H1 (cell line): ENCODE results near the gene ZNF536. TPM values are rescaled to one million over a fixed set of nuclear protein-coding genes. Genes with fewer than 3 reads are reported as not detected.

Experiments used
- CTCF ChIA-PET: fragments of 300-600 bp; sonication (Branson Sonifier 250); formaldehyde crosslinking; loops from one replicate; lab custom pipeline; 2021; ENCODE audit not compliant: partially characterized antibody; lab: Charles Lee
- POLR2A ChIA-PET: fragments of 300-600 bp; sonication (Branson Sonifier 250); formaldehyde crosslinking; loops from one replicate; lab custom pipeline; 2021; ENCODE audit warnings: inconsistent platforms; ENCODE audit not compliant: partially characterized antibody; lab: Charles Lee
- DNase-seq, 2 experiments: peaks; one replicate each; pipeline versions ENCODE4 v3.0.0 to v3.0.0-alpha.2; 2010 to 2022; ENCODE audit warnings: low spot score in 2 of 2, low read depth in 1 of 2, mixed read lengths in 1 of 2
- FAIRE-seq: peaks from 2 replicates; lab custom pipeline; 2011; peaks lifted over from hg19 to GRCh38; lab: Jason Lieb, UNC
- H2AFZ ChIP-seq: 2 replicates; pipeline ENCODE4 v1.8.1; 2012; ENCODE audit warnings: low read length, inconsistent platforms
- H2AK5ac ChIP-seq: 2 replicates; pipeline ENCODE4 v1.6.1; 2013; ENCODE audit warnings: low read depth, low read length
- H2BK120ac ChIP-seq: replicated peaks from 2 replicates; pipeline ENCODE3; 2013; ENCODE audit warnings: low read depth, low read length, inconsistent platforms
- H2BK12ac ChIP-seq: 2 replicates; pipeline ENCODE4 v1.6.1; 2013; ENCODE audit warnings: low read depth, low read length
- H2BK15ac ChIP-seq: 2 replicates; pipeline ENCODE4 v1.6.1; 2013; ENCODE audit warnings: low read length
- H2BK20ac ChIP-seq: 2 replicates; pipeline ENCODE4 v1.6.1; 2013; ENCODE audit warnings: low read length
- H2BK5ac ChIP-seq: 2 replicates; pipeline ENCODE4 v1.6.1; 2013; ENCODE audit warnings: low read depth, low read length
- H3K14ac ChIP-seq: 2 replicates; pipeline ENCODE4 v1.6.1; 2013; ENCODE audit warnings: inconsistent platforms; ENCODE audit not compliant: insufficient read length
- H3K18ac ChIP-seq: 2 replicates; pipeline ENCODE4 v1.6.1; 2013; ENCODE audit warnings: low read length; ENCODE audit errors: extremely low read depth
- H3K23ac ChIP-seq: 2 replicates; pipeline ENCODE4 v1.6.1; 2013; ENCODE audit warnings: inconsistent platforms; ENCODE audit not compliant: insufficient read length
- H3K23me2 ChIP-seq: 2 replicates; pipeline ENCODE4 v1.6.1; 2013; ENCODE audit warnings: low read depth, low read length
- H3K27ac ChIP-seq: 2 replicates; pipeline ENCODE4 v1.6.1; 2011; ENCODE audit warnings: low read depth, low read length, inconsistent platforms
- H3K27me3 ChIP-seq, 4 experiments: replicated peaks in 1 of 4; 1 replicate in 1 of 4; 2 replicates in 3 of 4; pipeline versions ENCODE4 v1.6.1 to v1.8.1; 2011 to 2013; ENCODE audit warnings: low read length in 3 of 4, mild to moderate bottlenecking in 3 of 4, inconsistent platforms in 2 of 4, mixed read lengths in 2 of 4, moderate library complexity in 1 of 4; ENCODE audit not compliant: control insufficient read depth in 3 of 4, insufficient read depth in 3 of 4; ENCODE audit errors: extremely low read depth in 1 of 4
- H3K36me3 ChIP-seq, 4 experiments: 2 replicates each; pipeline versions ENCODE4 v1.6.1 to v1.8.1; 2011 to 2013; ENCODE audit warnings: mild to moderate bottlenecking in 4 of 4, low read length in 3 of 4, moderate library complexity in 2 of 4, control low read depth in 1 of 4, inconsistent platforms in 1 of 4; ENCODE audit not compliant: insufficient read depth in 4 of 4, control insufficient read depth in 2 of 4
- H3K4ac ChIP-seq: replicated peaks from 2 replicates; pipeline ENCODE3; 2013; ENCODE audit warnings: low read length, low read depth, mixed read lengths, inconsistent platforms; ENCODE audit not compliant: insufficient read length
- H3K4me1 ChIP-seq, 4 experiments: replicated peaks in 1 of 4; 1 replicate in 1 of 4; 2 replicates in 3 of 4; pipeline versions ENCODE4 v1.6.1 to v1.8.1; 2011 to 2013; ENCODE audit warnings: low read length in 3 of 4, inconsistent platforms in 2 of 4, mixed read lengths in 1 of 4; ENCODE audit not compliant: insufficient read depth in 4 of 4, control insufficient read depth in 3 of 4
- H3K4me2 ChIP-seq, 2 experiments: 2 replicates each; pipeline versions ENCODE4 v1.6.1 to v1.8.1; 2011 to 2013; ENCODE audit warnings: low read depth in 2 of 2, low read length in 2 of 2, control low read depth in 1 of 2, inconsistent platforms in 1 of 2, mild to moderate bottlenecking in 1 of 2; ENCODE audit not compliant: insufficient read depth in 1 of 2
- H3K4me3 ChIP-seq, 4 experiments: fragments of 200-600, 300-600 bp in 1 of 4; sonication (generic), shearing (Covaris generic), sonication (Bioruptor Twin) in 1 of 4; 2 replicates each; pipeline versions ENCODE4 v1.5.1 to v1.8.1; 2011 to 2016; ENCODE audit warnings: low read length in 4 of 4, low read depth in 3 of 4, control low read depth in 2 of 4, inconsistent platforms in 2 of 4, mild to moderate bottlenecking in 2 of 4, mixed read lengths in 1 of 4, moderate library complexity in 1 of 4; ENCODE audit not compliant: insufficient read depth in 2 of 4; ENCODE audit errors: extremely low read depth in 1 of 4
- H3K56ac ChIP-seq: replicated peaks from 2 replicates; pipeline ENCODE3; 2013; ENCODE audit warnings: low read depth, mild to moderate bottlenecking, mixed read lengths, low read length, inconsistent platforms; ENCODE audit not compliant: insufficient read length
- H3K79me1 ChIP-seq: 2 replicates; pipeline ENCODE4 v1.6.1; 2013; ENCODE audit warnings: low read depth, low read length, control low read depth
- H3K79me2 ChIP-seq, 2 experiments: 2 replicates each; pipeline versions ENCODE4 v1.6.1 to v1.8.1; 2012 to 2013; ENCODE audit warnings: low read length in 2 of 2, mild to moderate bottlenecking in 2 of 2, inconsistent platforms in 1 of 2; ENCODE audit not compliant: insufficient read depth in 2 of 2, control insufficient read depth in 1 of 2
- H3K9ac ChIP-seq, 4 experiments: replicated peaks in 1 of 4; 1 replicate in 1 of 4; 2 replicates in 3 of 4; pipeline versions ENCODE4 v1.6.1 to v1.8.1; 2011 to 2013; ENCODE audit warnings: low read depth in 3 of 4, low read length in 3 of 4, control low read depth in 2 of 4, mild to moderate bottlenecking in 2 of 4, moderate library complexity in 2 of 4, inconsistent platforms in 1 of 4; ENCODE audit errors: extremely low read depth in 1 of 4
- H3K9me3 ChIP-seq, 2 experiments: 2 replicates each; pipeline versions ENCODE4 v1.6.1 to v1.8.1; 2012 to 2013; ENCODE audit warnings: mild to moderate bottlenecking in 2 of 2, moderate library complexity in 2 of 2, control low read depth in 1 of 2, inconsistent platforms in 1 of 2, low read depth in 1 of 2, low read length in 1 of 2, mixed read lengths in 1 of 2; ENCODE audit not compliant: insufficient read depth in 2 of 2
- H4K20me1 ChIP-seq, 2 experiments: replicated peaks in 1 of 2; 2 replicates each; pipeline versions ENCODE3 to v1.8.1; 2011 to 2013; ENCODE audit warnings: inconsistent platforms in 2 of 2, low read length in 2 of 2, mild to moderate bottlenecking in 1 of 2; ENCODE audit not compliant: insufficient read depth in 2 of 2, control insufficient read depth in 1 of 2
- H4K5ac ChIP-seq: 2 replicates; pipeline ENCODE4 v1.6.1; 2013; ENCODE audit warnings: low read length, low read depth, mixed read lengths, inconsistent platforms; ENCODE audit not compliant: insufficient read length
- H4K8ac ChIP-seq: 2 replicates; pipeline ENCODE4 v1.8.0; 2013; ENCODE audit warnings: mild to moderate bottlenecking, moderate library complexity, low read length, inconsistent platforms; ENCODE audit not compliant: insufficient read depth; ENCODE audit errors: extremely low read depth
- H4K91ac ChIP-seq: replicated peaks from 2 replicates; pipeline ENCODE3; 2013; ENCODE audit warnings: low read length, mixed read lengths, inconsistent platforms; ENCODE audit not compliant: insufficient read length
- CTBP2 ChIP-seq: IDR thresholded peaks from 2 replicates; pipeline ENCODE4 v1.7.0; 2011; ENCODE audit warnings: borderline replicate concordance, mild to moderate bottlenecking, moderate library complexity, mixed read lengths, low read length; ENCODE audit not compliant: insufficient read depth, insufficient read length
- JUND ChIP-seq: IDR thresholded peaks from 2 replicates; pipeline ENCODE4 v1.6.1; 2011; ENCODE audit warnings: mild to moderate bottlenecking, improper control_type of control experiment, low read length
- KDM5A ChIP-seq: fragments of 200-600 bp; IDR thresholded peaks from 2 replicates; pipeline ENCODE4 v1.7.1; 2012; ENCODE audit warnings: mild to moderate bottlenecking, low read length, inconsistent platforms, mixed read lengths
- NANOG ChIP-seq: IDR thresholded peaks from 2 replicates; pipeline ENCODE4 v1.6.1; 2011; ENCODE audit warnings: low read length, low read depth, mild to moderate bottlenecking, inconsistent platforms; ENCODE audit not compliant: insufficient read depth, poor library complexity, severe bottlenecking
- SUZ12 ChIP-seq: fragments of 200-600 bp; sonication (generic); IDR thresholded peaks from 2 replicates; pipeline ENCODE4 v1.6.1; 2012; ENCODE audit warnings: mild to moderate bottlenecking, inconsistent platforms, low read length, moderate library complexity, mixed read lengths
- TEAD4 ChIP-seq: IDR thresholded peaks from 2 replicates; pipeline ENCODE4 v1.6.1; 2012; ENCODE audit warnings: low read depth, low read length, inconsistent platforms, mixed read lengths
- WGBS, 2 experiments: shearing (Covaris generic) in 1 of 2; methylation state at CpG; one replicate each; pipeline versions ENCODE4 v1.1.6 to v1.1.7; 2013 to 2015; ENCODE audit warnings: low lambda C conversion rate in 2 of 2, mixed read lengths in 2 of 2, inconsistent platforms in 1 of 2, low coverage in 1 of 2, missing lambda C conversion rate in 1 of 2; ENCODE audit not compliant: insufficient replicate concordance in 2 of 2, insufficient coverage in 1 of 2, insufficient read length in 1 of 2; ENCODE audit errors: extremely low coverage in 1 of 2, missing lambda C conversion rate in 1 of 2; 5-methylcytosine and 5-hydroxymethylcytosine counted together
- polyA plus RNA-seq, 7 experiments: library from polyadenylated mRNA; depleted of rRNA in 3 of 7; stranded (reverse) in 5 of 7; unstranded in 2 of 7; fragments of >200 nt in 5 of 7; fragments of 200-250 nt in 2 of 7; gene quantifications; 1 replicate in 5 of 7; 2 replicates in 1 of 7; 4 replicates in 1 of 7; pipeline versions ENCODE4 v1.2.1 to v1.2.3, GENCODE V29; 2011 to 2013; ENCODE audit warnings: missing spikeins in 2 of 7, mixed read lengths in 2 of 7
- total RNA-seq: library from RNA; stranded (reverse); fragmentation: NEBNext Ultra II Directional; extraction: Animal tissue kit (Norgen Biotek cat#: 25700); gene quantifications from 2 replicates; pipeline ENCODE4 v1.2.1, GENCODE V29; 2021

Gene ZNF536
- total and polyA plus RNA-seq, 2 of the 8 experiments (the other 6 are each of a cell fraction or from before 2014, with no cell fraction given), result 0.09 to 0.11 TPM

DNA sequence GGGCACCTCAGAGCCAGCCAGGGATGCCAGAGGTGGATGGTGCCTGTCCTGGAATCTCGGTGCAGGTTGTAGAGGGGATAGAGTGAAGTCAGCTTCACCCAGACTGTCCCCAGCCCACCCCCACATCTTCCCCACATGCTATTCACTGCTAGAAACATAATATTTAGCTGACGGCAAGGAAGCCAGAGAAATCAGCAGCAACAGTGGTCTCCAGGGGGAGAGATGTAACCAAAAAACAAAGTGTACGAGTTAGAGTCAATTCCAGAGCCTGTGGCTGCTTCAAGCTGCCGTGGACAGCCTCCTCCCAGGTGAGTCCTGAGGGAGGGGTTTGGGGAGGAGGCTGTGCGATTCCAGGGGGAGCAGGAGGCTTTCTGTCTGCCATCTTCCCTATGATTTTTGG is 97.6 kb downstream of the ZNF536 start:
- Histone ChIP-seq H3K9ac (no peak overlapping the region), H3K27ac (no peak overlapping the region), H4K91ac (no peak overlapping the region), H3K4me2 (no peak overlapping the region), H3K56ac (no peak overlapping the region), H2BK20ac (no peak overlapping the region), H3K4ac (no peak overlapping the region), H2AK5ac (no peak overlapping the region), H3K9me3 (no peaks in the 10 kb centered on the region), H3K79me1 (no peaks in the 10 kb centered on the region), H3K36me3 (no peaks in the 10 kb centered on the region), H3K14ac (no peak overlapping the region), H3K18ac (no peak overlapping the region), H3K27me3 (no peaks in the 10 kb centered on the region), H2BK5ac (no peak overlapping the region), H3K4me1 (no peaks in the 10 kb centered on the region), H2BK120ac (no peak overlapping the region), H4K5ac (no peak overlapping the region), H3K23ac (no peak overlapping the region), H2BK15ac (no peak overlapping the region), H4K20me1 (peaks cover 0 to 2% of the 10 kb centered on the region in 2 experiments), H2AFZ (0 out of 2 replicates have a peak overlapping the region, but pooled peaks have one; percentile 53), H3K23me2 (no peaks in the 10 kb centered on the region; the same call in 1 of the 2 replicates), H2BK12ac (no peak overlapping the region), H4K8ac (no peak overlapping the region; the same call in 1 of the 2 replicates), H3K79me2 (no peaks in the 10 kb centered on the region), H3K4me3 (no peak overlapping the region)
- POLR2A ChIA-PET, result interaction anchor here (0.9 kb wide), 1 partner anchor 20 kb away, joined by 3 read pairs; no protein-coding TSS in a partner anchor
- CTCF ChIA-PET, result interaction anchor here (0.6 to 1.4 kb wide), 6 partner anchors 8 to 1459 kb away, joined by 3 to 5 read pairs (median 3); no protein-coding TSS in a partner anchor
- DNase-seq (no peak), FAIRE-seq (no peak)
- TF ChIP-seq CTBP2 (no peak), NANOG (no peak), TEAD4 (no peak), KDM5A (no peak), JUND (no peak), SUZ12 (no peak)
- 76% methylated on average over 5 of the region's 5 CpGs; no CpG with 5 or more reads in 1 of the 2 experiments for WGBS, 2 experiments
